Measurements from ENCODE around the gene COL12A1. TPM values are rescaled to one million over a fixed set of nuclear protein-coding genes. Genes with fewer than 3 reads are reported as not detected.
"Not testable (repeated sequence)": the region's sequence is repeated elsewhere in the genome, so short reads cannot be mapped to it uniquely, and the experiment has no call there.

Gene COL12A1
- total RNA-seq, 1 donor from 2014 or later = 1.6 TPM

- no peak for DNase-seq (ENCODE audit: low spot score)
- no peak for ATAC-seq
Measured at GRCh38 chr6:75213732-75214131, 7.9 kb upstream of the COL12A1 start.

DNA sequence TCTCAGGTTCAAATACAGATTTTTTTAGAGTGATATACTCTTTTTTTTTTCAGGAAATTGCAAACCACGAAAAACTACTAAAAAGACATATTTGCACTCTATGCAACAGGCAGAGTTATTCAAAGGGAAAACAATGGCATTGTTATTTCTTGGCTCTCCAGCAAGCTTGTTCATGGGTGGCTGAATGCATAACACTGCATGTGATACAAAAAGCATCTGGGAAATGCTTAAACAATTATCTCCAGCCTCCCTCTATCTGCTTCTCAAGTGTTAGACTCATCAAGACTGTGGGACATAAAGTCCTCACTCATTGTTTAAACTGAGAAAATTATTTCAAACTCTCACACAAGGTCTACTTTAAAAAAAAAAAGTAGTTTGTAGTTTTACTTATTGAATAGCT is 7.3 kb upstream of the COL12A1 start:
- DNase-seq (ENCODE audit: low spot score) (no peak), ATAC-seq (no peak)

DNA sequence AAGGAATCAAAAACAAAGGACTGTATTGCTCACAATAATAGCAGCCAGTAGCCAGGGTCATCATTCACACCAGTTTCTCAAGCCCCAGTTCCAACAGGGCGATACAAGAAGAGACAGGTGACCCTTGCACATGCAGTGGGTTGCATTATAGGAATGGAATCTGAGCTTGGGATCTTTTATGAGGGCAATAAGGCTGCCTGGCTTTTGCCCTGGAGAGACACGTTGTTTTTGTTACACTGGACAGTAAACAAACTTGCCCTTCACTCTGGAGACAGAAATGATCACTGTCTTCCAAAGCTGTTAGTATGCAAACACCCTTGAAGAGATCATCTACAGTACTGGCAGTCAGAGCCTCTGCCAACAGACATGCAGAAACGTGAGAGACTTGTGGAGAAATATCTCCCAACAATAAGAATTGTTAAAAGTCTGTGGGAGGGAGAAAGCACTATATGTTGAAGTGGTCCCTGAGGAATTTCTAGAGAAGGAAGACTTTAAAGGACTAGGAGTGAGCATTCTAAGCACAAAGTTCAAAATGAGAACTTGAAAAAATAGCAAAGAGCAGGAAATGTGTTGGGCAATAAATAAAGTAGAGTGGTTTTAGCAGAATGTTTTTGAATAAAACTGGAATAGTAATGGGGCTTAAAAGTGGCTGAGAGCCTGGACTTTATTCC is 6.2 kb upstream of the COL12A1 start:
- peak; percentile 11 for ATAC-seq

DNA sequence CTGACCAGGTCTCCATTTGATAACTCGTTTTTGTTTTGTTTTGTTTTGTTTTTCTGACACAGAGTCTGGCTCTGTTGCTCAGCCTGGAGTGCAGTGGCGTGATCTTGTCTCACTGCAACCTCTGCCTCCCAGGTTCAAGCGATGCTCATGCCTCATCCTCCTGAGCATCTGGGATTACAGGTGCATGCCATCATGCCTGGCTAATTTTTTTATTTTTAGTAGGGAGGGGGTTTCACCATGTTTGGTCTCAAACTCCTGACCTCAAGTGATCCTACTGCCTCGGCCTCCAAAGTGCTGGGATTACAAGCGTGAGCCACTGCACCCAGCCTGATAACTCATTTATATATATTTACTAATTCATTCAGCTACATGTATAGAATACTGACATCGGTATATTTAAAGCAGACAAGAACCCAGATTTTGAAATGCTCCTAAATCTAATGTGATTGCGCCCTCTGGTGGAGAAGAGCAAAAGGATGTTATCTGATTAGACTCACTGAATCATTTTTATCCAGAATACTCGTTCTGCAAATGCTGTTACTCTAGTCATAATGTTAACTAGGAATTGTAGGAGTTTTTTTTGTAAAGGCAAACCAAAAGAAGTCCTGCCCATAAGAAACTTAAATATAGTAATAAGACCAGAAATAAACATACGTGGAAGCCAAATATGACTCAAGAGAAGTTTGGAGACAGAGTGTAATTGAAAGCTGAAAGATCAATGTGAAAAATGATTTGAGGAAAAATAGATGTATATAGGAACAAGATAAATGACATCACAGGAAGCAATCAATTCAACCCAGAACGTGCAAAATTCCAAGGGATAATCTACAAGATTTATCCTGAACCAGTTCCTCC is 5.3 kb upstream of the COL12A1 start:
- DNase-seq (ENCODE audit: low spot score) (no peak), ATAC-seq (peak; percentile 64)

More for the DNA sequence above, 6.2 kb upstream of the COL12A1 start:
- DNase-seq (ENCODE audit: low spot score) = no peak

DNA sequence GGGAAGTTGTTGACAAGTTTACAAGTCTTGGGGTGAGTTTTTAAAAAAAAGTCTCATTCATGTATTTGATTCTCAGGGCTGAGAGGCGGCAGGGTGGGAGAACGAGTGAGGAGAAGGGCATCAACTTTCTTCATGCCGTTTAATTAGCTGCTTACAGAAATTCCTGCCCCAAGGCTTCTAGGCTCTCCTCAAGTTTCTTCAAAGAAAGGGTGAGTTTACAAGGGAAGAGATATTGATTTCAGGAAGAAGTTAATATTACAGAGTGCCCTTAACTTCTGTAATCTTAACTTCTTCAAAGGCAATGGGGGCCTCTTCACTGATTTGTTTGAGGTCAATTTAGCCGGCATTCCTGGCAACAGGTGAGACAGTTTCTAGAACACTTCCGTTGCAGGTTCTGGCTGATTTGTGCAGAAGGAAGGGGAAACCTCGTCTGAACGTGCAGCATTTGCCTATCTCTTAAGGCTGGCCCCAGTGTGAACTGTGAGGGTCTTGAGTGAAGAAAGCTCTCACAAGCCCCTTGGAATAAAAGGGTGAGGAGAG is 3.4 kb upstream of the COL12A1 start:
- no peak for ATAC-seq
- DNase-seq (ENCODE audit: low spot score) = no peak

GRCh38 chr6:75208298-75209183 is 2.7 kb upstream of the COL12A1 start:
- peak; percentile 81 for DNase-seq (ENCODE audit: low spot score)
- peak; percentile 89 for ATAC-seq

DNA sequence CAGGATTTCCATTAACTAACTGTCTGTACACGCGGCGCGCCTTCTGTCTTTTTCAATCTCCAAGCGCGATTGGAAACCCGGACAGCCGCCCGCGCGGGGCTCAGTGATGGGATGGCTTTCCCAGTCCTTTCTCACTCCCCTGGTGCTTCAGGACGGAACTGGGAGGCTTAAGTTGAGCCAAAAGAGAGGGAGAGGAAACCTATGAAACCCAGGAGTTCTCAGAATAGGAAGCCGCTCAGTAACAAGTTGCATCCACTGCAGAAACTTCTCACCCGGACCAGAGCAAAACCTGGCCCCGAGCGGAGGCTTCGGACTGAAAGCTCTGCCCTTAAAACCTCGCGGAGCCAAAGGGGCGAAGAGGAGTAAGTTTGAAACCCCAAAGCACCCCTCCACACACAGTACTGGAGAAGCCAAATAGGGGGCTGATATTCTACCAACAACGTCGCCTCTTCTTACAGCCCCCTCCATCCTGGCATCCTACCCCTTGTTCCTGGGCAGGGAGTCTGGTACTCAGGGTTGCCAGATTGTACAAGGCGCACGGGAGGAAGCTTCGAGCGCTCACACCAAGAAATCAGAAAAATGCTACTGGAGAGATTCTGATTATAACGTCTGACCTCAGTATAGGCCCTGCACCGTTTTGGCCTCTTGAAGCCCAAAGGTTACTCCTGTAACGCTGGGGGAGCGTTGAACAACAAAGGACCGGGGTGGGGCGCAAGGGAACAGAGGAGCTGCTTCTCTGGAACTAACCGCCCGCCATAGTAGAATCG is 906 bp upstream of the COL12A1 start:
- no peak for DNase-seq (ENCODE audit: low spot score)
- ATAC-seq = no peak

DNA sequence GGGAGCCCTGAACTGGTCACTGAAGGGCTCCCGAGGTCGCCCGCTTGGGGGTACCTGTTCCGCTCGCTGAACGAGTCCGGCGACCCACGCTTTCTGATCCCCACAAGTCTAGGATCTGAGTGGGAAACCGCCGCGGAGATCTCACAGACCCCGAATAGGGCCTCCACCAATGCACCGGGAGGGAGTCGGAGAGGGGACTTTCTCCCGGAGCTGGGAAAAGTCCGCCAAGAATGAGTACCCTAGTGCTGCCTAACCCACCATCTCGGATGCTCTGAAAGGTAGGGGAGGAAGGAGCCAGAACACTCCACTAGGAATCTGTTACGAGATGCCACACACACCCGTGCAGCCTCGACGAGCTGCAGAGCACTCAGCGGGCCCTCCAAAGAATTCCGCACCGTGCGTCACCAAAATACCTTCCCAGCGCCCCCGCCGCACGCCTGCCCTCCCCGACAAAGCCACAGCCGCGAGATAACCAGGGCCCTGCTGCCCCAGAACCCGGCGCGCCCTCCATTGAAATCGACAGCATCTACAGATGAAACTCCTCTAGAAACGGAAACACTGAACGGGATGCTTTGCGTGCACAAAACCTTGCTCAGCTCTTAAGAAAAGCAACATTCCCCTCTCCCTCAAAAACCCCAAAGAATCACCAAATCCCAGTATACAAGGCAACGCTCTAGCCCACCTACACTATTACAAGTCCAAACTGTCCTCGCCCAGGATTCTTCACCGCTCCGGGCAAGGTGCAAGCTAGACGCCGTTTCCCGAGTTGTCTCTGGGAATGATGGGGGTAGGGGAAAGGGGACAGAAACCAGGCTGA is 686 bp downstream of the COL12A1 start:
- DNase-seq (ENCODE audit: low spot score) = no peak
- no peak for ATAC-seq

- DNase-seq (ENCODE audit: low spot score) (no peak), ATAC-seq (peak; percentile 56)
Measured at GRCh38 chr6:75204217-75204958, 1.5 kb downstream of the COL12A1 start.

DNA sequence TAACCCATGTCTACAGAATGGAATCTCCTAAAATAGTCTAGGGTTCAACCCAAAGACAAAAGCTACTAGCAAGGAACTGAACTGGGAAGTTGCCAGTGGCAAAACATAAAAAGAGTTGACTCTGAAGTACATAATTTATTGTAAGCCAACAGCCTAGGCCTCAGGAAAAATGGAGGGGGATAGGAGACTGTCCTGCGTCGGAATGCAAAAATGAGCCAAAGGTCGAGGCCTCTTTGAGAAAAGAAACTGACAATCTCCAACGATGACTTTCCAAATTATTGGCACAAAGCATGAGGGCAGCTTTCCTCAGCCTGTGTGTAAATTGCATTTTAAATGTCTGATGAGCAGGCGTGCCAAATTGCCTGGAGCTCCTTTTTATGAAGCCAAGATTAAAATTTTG is 2.1 kb downstream of the COL12A1 start:
- no peak for DNase-seq (ENCODE audit: low spot score)
- no peak for ATAC-seq

GRCh38 chr6:75202676-75203131 is 3.1 kb downstream of the COL12A1 start:
- no peak for DNase-seq (ENCODE audit: low spot score)
- ATAC-seq = no peak

DNA sequence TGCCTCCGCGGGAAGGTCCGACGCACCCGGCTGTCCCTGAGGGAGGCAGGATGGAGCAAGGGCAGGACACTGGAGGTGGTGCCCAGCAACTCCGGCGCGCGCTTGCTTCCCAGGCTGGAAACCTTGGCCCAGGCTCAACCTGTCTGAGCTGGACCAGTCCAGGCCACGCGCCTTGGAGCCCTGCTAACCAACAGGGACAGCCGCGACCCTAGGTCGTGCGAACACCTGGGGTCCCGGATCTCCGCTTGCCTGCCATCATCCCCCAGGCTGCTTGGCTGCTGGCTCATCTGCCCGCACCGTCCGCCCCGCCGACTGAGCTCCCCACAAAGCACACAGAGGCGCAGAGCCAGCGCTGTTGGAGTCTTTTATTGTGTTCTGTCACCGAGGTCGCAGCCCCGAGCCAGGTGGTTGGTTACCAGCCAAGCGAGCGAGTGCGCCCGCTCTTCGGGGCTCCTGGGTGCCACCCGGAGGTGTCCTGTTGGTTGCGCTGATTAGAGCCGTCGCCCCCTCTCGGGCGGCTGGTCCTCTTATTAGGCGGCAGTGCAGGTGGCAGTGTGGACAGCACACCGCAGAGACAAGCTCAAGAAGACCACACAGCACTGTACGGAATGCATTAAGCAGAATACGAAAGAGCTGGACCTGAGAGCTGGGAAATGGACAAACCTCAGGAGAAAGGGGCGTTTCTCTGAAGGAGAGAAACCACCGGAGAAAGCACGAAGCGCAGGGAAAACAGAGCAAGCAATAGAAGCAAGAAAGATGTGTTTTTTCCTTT is 3.8 kb downstream of the COL12A1 start:
- DNase-seq (ENCODE audit: low spot score) (no peak), ATAC-seq (peak; percentile 42)

GRCh38 chr6:75201021-75201420 is 4.8 kb downstream of the COL12A1 start:
- no peak for ATAC-seq
- DNase-seq (ENCODE audit: low spot score) = no peak

DNA sequence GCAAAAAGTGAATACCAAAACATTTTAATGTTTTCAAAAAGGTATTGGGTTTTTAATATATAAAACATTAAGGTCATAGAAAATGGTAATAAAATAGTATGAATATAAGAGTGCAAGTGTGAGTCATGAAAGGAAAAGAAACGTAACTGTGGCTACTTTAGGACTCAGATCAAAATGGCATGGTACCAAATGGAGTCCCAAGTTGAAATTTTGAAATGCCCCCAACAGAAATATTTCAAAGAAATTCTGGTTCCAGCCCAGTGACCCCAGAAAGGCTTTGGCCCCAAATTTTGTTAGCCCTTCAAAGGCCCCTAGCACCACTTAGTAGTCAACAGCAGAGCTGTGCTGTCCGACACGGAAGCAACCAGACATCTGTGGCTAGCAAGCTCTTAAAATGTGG is 6.0 kb downstream of the COL12A1 start:
- ATAC-seq = no peak
- DNase-seq (ENCODE audit: low spot score) = no peak

DNA sequence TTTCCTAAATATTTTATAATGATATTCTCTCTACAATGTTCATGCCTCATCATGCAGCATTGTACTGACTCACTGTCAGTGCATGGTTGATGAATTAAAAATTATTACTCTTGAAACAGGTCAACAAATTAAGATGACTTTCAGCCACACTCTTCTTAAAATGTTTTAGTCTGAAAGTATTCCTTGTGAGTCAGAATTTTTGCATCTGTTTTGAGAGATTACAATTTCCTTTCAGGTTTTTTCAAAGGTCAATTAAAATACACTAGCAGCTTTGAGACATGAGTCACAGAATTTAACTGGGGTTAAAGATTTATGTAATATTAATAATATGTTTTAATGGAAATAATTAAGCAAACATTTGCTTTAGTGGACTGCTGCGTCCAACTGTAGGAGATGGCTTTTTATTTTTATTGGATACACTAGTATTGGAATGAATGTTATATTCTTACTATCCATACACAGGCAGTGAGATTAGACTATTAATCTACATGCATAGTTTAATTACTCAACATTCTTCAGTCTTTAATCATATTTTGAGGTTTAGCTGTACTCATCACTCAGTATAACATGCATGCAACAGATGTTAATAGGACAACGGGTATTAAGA is 9.7 kb downstream of the COL12A1 start:
- no peak for ATAC-seq

GRCh38 chr6:75188221-75188925 is 17.5 kb downstream of the COL12A1 start:
- ATAC-seq (no peak), DNase-seq (ENCODE audit: low spot score) (no peak)

More for the DNA sequence above, 9.7 kb downstream of the COL12A1 start:
- no peak for DNase-seq (ENCODE audit: low spot score)

- not testable (repeated sequence) for DNase-seq (ENCODE audit: low spot score); ATAC-seq
Measured at GRCh38 chr6:75186581-75186980, 19.3 kb downstream of the COL12A1 start.
